SJCRH30 (cell line): ENCODE measurements around the gene PTGS1. TPM values are rescaled to one million over a fixed set of nuclear protein-coding genes. Genes with fewer than 3 reads are reported as not detected.
"Not testable (repeated sequence)": the region's sequence is repeated elsewhere in the genome, so short reads cannot be mapped to it uniquely, and the experiment has no call there.

ENCODE experiments used
- DNase-seq, 2 experiments: peaks; one replicate each; pipeline ENCODE4 v3.0.0-alpha.2; 2015 to 2020
- H3K27ac ChIP-seq: fragments of 250-450 bp; sonication (Bioruptor Pico); 2 replicates; pipeline ENCODE4 v1.5.1; 2020; ENCODE audit warnings: mild to moderate bottlenecking, moderate library complexity
- H3K27me3 ChIP-seq: fragments of 250-450 bp; sonication (Bioruptor Pico); 2 replicates; pipeline ENCODE4 v1.5.1; 2020; ENCODE audit warnings: mild to moderate bottlenecking, moderate library complexity
- H3K36me3 ChIP-seq: fragments of 250-450 bp; sonication (Bioruptor Pico); 2 replicates; pipeline ENCODE4 v1.5.1; 2020; ENCODE audit warnings: mild to moderate bottlenecking, moderate library complexity
- H3K4me1 ChIP-seq: fragments of 250-450 bp; sonication (Bioruptor Pico); 2 replicates; pipeline ENCODE4 v1.5.1; 2020; ENCODE audit warnings: mild to moderate bottlenecking, moderate library complexity
- H3K4me3 ChIP-seq: fragments of 250-450 bp; sonication (Bioruptor Pico); 2 replicates; pipeline ENCODE4 v1.5.1; 2020; ENCODE audit warnings: mild to moderate bottlenecking, moderate library complexity
- H3K9me3 ChIP-seq: fragments of 250-450 bp; sonication (Bioruptor Pico); replicated peaks from 2 replicates; pipeline ENCODE4 v1.5.1; 2020; ENCODE audit warnings: mild to moderate bottlenecking, moderate library complexity
- total RNA-seq: library from RNA; depleted of rRNA; stranded (reverse); fragments of >200 nt; shearing (Covaris generic); gene quantifications from 2 replicates; pipeline ENCODE4 v1.2.3, GENCODE V29; 2014

The PTGS1 gene
- total RNA-seq, 1 experiment from 2014 or later, result 0.85 TPM

DNA sequence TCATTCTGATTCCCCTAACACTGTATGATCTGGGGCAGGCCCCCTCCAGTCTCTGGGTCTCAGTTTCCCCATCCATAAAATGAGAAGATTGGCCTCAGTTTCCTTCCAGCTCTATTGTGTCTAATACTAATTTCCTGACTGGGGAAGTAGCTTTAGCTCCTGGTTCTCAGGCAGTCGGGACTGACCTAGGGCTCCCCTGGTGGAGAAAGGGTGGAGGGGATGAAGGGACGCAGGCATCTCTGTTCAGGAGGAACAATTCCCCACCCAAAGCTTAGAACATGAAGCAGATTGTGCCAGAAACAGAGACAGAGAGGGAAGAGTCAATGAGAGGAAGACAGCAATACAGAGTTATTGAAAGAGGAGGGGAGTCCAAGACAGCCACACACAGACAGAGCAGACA, 14.2 kb upstream of the PTGS1 start:
- no peaks in the 10 kb centered on the region for H3K9me3 ChIP-seq
- no peaks in the 10 kb centered on the region for H3K36me3 ChIP-seq
- no peak overlapping the region for H3K4me3 ChIP-seq
- no peaks in the 10 kb centered on the region for H3K27me3 ChIP-seq
- DNase-seq, result no peak
- H3K27ac ChIP-seq, result no peak overlapping the region
- no peaks in the 10 kb centered on the region for H3K4me1 ChIP-seq

DNA sequence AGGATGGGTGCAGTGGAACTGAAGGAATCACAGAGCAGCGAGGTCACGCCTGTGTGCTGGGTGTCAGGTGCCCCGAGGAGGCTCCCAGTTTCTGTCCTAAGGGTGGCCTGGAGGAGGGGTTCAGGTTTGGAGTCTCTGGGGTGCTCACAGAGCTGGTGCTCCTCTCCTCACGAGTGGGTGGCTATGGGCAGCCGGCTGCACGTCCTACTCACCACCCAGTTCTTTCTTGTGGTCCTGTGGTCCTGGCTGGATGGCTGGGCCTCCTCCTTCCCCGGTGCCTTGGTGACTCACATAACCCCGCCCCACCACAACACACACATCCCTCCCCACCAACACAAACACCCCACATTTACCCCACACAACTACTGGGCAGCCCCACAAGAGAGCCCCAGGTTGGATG, 9.9 kb upstream of the PTGS1 start:
- no peaks in the 10 kb centered on the region for H3K9me3 ChIP-seq
- H3K27me3 ChIP-seq, result no peaks in the 10 kb centered on the region
- DNase-seq, result no peak
- H3K27ac ChIP-seq, result no peak overlapping the region
- no peaks in the 10 kb centered on the region for H3K36me3 ChIP-seq
- H3K4me1 ChIP-seq, result no peaks in the 10 kb centered on the region
- no peak overlapping the region for H3K4me3 ChIP-seq

DNA sequence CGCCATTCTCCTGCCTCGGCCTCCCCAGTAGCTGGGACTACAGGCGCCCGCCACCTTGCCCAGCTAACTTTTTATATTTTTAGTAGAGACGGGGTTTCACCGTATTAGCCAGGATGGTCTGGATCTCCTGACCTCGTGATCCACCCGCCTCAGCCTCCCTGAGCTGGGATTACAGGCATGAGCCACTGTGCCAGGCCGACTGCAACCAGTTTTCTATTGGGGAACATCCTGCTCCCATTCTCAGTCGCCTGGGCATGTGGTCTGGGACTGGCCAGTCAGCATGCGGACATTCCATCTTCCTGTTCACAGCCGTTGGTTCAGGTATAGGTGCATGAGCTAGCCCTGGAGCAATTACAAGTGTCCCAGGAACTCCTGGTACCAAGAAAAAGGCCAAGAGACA, 7.7 kb upstream of the PTGS1 start:
- H3K4me1 ChIP-seq, H3K9me3 ChIP-seq, H3K27ac ChIP-seq, H3K27me3 ChIP-seq, H3K36me3 ChIP-seq, H3K4me3 ChIP-seq, DNase-seq: not testable (repeated sequence)

DNA sequence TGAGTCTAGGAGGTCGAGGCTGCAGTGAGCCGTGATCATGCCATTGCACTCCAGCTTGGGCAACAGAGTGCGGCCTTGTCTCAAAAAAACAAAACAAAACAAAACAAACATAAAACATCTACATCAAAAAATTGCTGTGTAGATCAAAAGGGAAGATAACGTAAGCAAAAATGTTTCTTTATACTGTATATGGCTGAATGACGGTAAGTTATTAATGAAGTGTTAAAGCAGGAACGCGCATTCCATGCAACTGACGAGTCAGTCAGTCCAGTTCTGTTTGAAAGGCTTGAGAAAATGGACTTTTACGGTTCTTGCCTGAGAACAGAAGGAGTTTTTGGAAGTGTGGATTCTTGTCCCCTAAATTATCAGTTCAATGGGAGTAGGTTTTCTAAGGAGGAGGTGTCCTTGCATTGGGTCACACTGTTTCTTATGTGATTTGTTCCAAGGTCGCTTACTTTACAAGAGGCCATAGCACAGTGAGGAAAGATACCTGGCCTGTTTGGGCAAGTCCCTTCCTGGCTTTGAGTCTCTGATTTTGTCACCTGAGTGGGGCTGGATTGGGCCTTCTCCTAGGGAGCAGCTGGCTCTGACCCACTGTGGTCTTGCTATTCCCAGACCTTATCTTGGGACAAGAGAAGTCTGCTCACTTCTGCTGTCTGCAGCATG, 6.6 kb upstream of the PTGS1 start:
- no peak overlapping the region for H3K4me3 ChIP-seq
- no peak for DNase-seq
- H3K27ac ChIP-seq, result no peak overlapping the region
- no peaks in the 10 kb centered on the region for H3K9me3 ChIP-seq
- no peaks in the 10 kb centered on the region for H3K36me3 ChIP-seq
- H3K4me1 ChIP-seq, result no peaks in the 10 kb centered on the region
- H3K27me3 ChIP-seq, result no peaks in the 10 kb centered on the region

DNA sequence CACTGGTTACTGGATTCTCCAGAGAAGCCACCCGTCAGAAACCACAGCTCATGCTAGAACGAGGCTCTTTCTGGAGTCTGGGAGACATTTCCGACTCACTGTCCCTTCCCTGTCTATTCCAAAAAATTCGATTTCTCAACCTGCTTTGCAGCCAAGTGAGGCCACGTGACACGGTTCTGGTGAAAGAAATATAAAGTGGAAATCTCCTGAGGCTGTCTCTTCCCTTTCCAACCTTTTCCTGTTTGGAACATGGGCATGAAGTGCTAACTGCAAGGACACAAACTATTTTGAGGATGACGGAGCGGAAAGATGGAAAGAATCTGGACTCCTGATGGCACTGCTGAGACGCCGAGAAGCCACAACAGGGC, 6.1 kb upstream of the PTGS1 start:
- no peaks in the 10 kb centered on the region for H3K4me1 ChIP-seq
- no peaks in the 10 kb centered on the region for H3K27me3 ChIP-seq
- DNase-seq, result no peak
- no peak overlapping the region for H3K27ac ChIP-seq
- no peaks in the 10 kb centered on the region for H3K36me3 ChIP-seq
- H3K4me3 ChIP-seq, result no peak overlapping the region
- no peaks in the 10 kb centered on the region for H3K9me3 ChIP-seq

DNA sequence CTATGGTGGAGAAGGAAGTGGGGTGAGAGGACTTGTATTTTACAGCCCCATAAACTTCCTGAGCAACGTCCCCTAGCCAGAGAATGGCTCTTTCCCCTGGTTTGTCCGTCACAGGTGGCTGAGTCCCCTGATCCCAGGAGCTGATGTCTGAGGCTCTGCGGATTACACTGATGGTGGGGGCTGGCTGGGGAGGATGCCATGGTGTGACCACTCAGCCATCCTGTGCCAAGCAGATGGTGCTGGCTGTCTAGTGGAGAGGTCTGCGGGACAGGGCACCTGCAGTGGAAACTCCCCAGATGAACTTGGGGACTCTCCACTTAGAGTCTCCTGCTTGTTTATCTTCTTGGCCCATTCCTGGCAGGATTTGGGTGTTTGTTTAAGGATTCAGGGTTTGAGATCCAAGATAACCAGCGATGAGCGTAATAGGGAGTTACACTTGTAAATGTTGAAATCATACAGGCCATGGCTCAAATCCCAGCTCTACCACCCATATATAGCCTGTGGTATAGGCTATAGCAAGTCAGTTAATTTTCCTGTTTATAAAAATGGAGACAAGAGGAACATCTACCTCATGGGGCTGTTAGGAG, 4.7 kb upstream of the PTGS1 start:
- DNase-seq, result no peak
- no peak overlapping the region for H3K27ac ChIP-seq
- H3K9me3 ChIP-seq, result no peaks in the 10 kb centered on the region
- H3K4me3 ChIP-seq, result no peak overlapping the region
- H3K4me1 ChIP-seq, result no peaks in the 10 kb centered on the region; the same call in 1 of the 2 replicates
- H3K36me3 ChIP-seq, result no peaks in the 10 kb centered on the region
- no peaks in the 10 kb centered on the region for H3K27me3 ChIP-seq

DNA sequence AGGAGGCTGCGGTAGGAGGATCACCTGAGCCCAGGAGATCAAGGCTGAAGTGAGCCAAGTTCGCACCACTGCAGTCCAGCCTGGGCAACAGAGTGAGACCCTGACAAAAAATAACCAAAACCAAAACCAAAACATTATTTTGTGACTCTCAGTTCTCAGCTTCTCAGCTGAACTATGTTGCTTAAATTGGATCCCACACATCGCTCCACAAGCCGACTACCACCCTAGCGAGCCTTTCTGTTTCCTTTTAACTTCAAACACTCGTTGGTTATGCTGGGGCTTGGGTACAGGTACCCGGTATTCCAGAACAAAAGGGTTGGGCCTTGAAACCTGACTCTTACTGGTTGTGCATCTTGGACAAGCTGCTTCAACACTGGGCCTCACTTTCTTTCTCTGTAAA, 3.8 kb upstream of the PTGS1 start:
- DNase-seq, result no peak
- no peak overlapping the region for H3K4me3 ChIP-seq
- no peaks in the 10 kb centered on the region; the same call in 1 of the 2 replicates for H3K4me1 ChIP-seq
- no peaks in the 10 kb centered on the region for H3K36me3 ChIP-seq
- H3K9me3 ChIP-seq, result no peaks in the 10 kb centered on the region
- H3K27ac ChIP-seq, result no peak overlapping the region
- no peaks in the 10 kb centered on the region for H3K27me3 ChIP-seq

DNA sequence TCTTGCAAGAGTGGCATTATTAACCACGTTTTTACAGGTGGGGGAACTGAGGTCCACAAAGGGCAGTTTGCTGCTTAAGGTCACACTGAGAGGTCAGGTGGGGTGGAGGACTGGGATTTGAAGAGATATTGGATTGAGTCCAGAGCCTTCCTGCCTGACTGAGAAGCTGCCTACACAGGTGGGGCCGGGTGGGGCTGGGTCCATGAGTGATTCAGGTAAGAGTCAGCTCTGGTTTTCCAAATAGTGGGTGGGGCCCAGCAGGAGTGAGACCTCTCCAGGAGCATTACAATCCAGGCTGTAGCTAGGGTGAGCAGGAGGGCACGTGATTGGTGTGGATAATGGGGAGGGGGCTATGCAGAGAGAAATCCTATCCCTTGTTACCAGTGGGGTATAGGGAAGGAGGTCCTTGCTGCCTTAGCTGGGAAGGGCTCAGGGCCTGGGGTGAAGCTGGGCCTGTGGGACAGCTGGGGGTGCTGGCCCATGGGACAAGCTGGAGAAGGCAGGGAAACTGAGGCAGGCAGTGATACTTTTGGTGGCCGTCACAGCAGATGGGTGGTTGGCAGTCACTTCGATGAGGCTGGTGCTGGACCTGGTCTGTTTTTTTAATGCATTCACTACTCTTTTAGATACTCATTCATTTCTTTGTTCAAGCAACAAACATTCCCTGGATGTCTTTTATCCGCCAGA, 2.9 kb upstream of the PTGS1 start:
- no peaks in the 10 kb centered on the region for H3K9me3 ChIP-seq
- H3K36me3 ChIP-seq, result no peaks in the 10 kb centered on the region
- no peaks in the 10 kb centered on the region for H3K27me3 ChIP-seq
- H3K4me3 ChIP-seq, result no peak overlapping the region
- no peaks in the 10 kb centered on the region; the same call in 1 of the 2 replicates for H3K4me1 ChIP-seq
- no peak overlapping the region for H3K27ac ChIP-seq
- no peak for DNase-seq

DNA sequence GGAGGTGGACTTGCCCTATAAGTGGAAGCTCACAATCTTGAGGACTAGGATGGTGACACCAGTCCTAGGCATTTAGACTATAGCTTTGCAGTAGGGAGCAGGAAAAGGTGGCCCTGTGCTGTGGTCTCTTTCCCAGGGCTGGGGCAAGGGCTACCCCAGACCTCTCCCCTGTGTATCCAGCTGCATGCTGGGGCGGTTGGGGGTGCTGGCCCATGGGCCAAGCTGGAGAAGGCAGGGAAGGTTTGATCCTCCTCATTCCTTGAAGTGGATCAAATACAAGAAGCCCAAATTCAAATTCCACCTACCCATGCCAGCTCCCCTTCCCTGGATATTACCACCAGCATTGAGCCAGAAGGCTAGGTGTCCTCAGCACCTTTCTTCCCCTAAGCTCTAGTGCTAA, 2.2 kb upstream of the PTGS1 start:
- Histone ChIP-seq H3K27me3 (no peaks in the 10 kb centered on the region), H3K27ac (no peak overlapping the region), H3K36me3 (no peaks in the 10 kb centered on the region), H3K4me1 (no peaks in the 10 kb centered on the region; the same call in 1 of the 2 replicates), H3K9me3 (no peaks in the 10 kb centered on the region), H3K4me3 (no peak overlapping the region)
- no peak for DNase-seq

DNA sequence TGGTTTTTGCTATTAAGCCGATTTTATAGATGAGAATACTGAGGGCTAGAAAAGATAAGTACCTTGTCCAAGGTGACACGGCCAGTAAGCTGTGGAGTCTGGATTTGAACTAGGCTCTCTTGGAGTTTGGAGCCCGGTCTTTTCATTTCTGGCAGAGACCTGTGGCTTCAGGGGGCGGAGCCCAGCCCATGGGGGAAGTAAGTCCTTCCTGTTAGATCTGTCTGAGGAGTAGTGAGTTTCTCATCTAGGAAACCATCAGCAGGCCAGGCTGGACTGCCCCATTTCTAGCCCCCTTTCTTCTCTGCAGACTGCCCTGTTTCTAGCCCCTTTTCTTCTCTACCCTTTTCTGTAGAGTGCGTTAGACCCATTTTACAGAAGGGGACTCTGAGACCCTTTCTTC, 521 bp upstream of the PTGS1 start:
- no peak for DNase-seq
- H3K27ac ChIP-seq, result no peak overlapping the region
- H3K4me1 ChIP-seq, result peaks cover 2% of the 10 kb centered on the region
- H3K27me3 ChIP-seq, result no peaks in the 10 kb centered on the region
- H3K36me3 ChIP-seq, result no peaks in the 10 kb centered on the region
- H3K9me3 ChIP-seq, result no peaks in the 10 kb centered on the region
- no peak overlapping the region for H3K4me3 ChIP-seq

DNA sequence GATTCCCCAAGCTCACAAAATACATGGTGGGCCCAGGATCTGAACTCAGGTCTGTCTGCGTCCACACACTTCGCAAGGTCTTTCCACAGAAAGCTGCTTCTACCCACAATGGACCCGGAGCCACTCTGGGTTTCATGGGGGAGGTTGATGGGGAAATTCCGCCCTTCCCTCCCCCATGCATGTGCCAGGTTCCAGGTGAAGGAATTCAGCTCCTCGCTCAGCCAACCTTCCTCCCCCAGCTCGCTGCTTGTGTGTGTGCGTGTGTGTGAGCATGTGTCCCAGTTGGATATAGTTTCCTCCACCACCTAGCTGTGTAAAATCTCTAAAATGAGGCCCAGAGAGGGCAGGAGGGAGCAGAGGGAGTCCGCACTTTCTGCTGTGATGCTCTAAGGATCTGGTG, 1.0 kb downstream of the PTGS1 start:
- DNase-seq, result no peak
- no peak overlapping the region for H3K4me3 ChIP-seq
- no peak overlapping the region for H3K27ac ChIP-seq

DNA sequence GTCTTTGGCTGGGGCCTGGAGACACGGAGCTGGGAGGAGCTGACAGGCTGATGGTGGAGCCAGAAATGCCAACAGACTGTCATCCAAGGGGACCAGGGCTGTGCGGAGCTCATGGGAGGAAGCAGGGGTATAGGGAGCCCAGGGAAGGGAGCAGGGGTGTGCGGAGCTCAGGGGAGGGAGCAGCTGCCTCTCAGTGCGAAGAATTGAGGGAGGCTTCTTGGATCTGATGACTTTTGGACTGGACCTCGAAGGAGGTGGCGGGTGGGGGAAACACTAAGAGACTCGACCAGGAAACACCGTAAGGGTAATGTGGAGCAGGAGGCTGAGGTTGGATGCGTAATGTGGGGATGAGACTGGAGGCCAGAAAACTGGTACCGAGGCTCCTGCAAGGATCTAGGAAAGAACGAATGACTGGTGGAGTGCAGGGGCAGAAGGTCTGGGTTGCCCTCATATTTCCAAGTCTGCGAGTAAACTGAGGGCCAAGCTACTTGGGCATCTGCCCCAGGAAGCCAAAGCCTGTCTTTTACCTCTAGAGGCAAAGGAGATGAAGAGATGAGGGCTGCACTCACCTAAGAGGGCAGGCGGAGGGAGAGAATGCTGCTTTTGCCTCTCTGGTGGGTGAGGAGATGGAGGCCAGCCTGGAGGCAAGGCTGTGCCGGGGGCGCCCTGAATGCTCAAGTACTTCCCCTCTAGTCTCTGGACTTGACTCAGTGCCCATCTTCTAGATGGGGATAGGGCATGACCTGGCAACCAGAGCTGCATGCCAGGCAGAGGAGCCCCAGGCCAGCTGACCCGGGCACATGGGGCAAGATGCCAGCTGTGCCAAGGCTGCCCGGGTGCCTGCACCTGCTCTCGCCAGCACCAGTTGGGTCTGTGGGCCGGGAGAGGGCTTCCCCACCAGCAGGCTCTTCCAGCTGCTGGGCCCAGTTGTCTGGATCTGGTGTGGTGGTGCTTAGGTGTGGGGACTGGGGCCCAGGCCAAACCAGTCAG, 2.3 kb downstream of the PTGS1 start:
- H3K9me3 ChIP-seq, result no peaks in the 10 kb centered on the region
- H3K4me1 ChIP-seq, result peaks cover 13% of the 10 kb centered on the region
- H3K4me3 ChIP-seq, result no peak overlapping the region
- H3K27ac ChIP-seq, result no peak overlapping the region
- no peaks in the 10 kb centered on the region for H3K36me3 ChIP-seq
- H3K27me3 ChIP-seq, result no peaks in the 10 kb centered on the region
- no peak for DNase-seq

More for the DNA sequence above, 1.0 kb downstream of the PTGS1 start:
- Histone ChIP-seq H3K36me3 (no peaks in the 10 kb centered on the region), H3K4me1 (peaks cover 13% of the 10 kb centered on the region), H3K9me3 (no peaks in the 10 kb centered on the region), H3K27me3 (no peaks in the 10 kb centered on the region)

DNA sequence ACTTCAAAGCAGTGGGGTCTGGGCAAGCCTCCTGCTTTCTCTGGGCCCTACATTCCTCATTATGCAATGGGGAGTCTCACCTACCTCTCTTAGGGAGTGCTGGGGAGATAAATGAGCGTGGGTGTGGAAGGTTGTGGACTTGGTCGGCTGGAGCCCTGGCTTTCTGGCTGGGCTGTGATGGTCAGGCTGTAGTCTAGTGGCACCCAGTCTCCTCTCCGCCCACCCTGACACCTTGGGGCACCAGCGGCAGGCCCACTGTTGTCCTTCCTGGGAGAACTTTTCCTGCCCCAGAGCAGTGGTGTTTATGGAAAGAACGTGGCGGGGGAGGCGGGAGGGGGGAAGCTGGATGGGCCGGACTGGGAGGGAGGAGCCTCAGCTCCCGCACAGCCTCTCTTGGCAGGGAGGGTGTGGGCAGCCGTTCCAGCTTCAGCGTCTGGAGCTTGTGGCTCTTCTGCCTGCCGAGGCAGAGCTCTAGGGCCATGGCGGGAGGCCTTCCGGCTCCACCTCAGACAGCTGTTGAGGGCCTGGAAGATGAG, 4.1 kb downstream of the PTGS1 start:
- peaks cover 6% of the 10 kb centered on the region for H3K9me3 ChIP-seq
- H3K27ac ChIP-seq, result no peak overlapping the region
- H3K4me1 ChIP-seq, result peaks cover 13% of the 10 kb centered on the region
- no peaks in the 10 kb centered on the region for H3K36me3 ChIP-seq
- H3K27me3 ChIP-seq, result no peaks in the 10 kb centered on the region
- peak; percentile 58 to 64 for DNase-seq
- H3K4me3 ChIP-seq, result no peak overlapping the region

DNA sequence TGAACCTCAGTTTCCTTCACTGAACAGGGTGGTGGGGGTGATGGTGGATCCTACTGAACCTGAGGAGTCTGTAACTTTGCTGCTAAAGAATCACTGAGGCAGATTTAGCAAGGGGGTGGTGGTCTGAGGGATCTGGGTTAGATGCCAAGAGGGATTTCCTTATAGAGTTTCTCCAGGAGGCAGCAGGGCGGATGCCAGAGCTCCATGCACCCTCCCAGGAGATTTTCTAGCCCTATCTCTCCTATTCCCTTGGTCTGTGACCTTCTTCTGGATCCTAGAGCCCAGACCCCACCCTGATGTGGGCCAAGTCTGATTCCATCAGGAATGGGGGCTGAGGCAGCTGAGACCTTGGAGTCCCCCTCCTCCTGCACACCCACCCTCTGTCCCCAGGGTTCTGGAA, 6.0 kb downstream of the PTGS1 start:
- Histone ChIP-seq H3K4me3 (no peak overlapping the region), H3K9me3 (peaks cover 6% of the 10 kb centered on the region), H3K27me3 (no peaks in the 10 kb centered on the region), H3K27ac (no peak overlapping the region), H3K36me3 (no peaks in the 10 kb centered on the region), H3K4me1 (peaks cover 13% of the 10 kb centered on the region)
- no peak for DNase-seq
